ENCODE results near the gene STAP2. TPM values are rescaled to one million over a fixed set of nuclear protein-coding genes. Genes with fewer than 3 reads are reported as not detected.

STAP2 gene
- total RNA-seq, 1 donor from 2014 or later = 35.6 TPM

GRCh38 chr19:4379383-4380253 lies 41.0 kb upstream of the STAP2 start:
- no peak for TF ChIP-seq CTCF (IDR thresholded peaks at IDR 0.05; ENCODE audit: unreplicated experiment)
- Mint-ChIP-seq H3K4me3 (ENCODE audit: low read depth) (no peak overlapping the region), H3K9me3 (ENCODE audit: low read depth) (no peaks in the 10 kb centered on the region), H3K27me3 (no peaks in the 10 kb centered on the region), H3K36me3 (ENCODE audit: insufficient read depth) (peaks cover 2% of the 10 kb centered on the region), H3K27ac (peak overlapping the region; percentile 34), H3K4me1 (ENCODE audit: low read depth) (peaks cover 19% of the 10 kb centered on the region)
- DNase-seq (ENCODE audit: low spot score, unreplicated experiment) = no peak

GRCh38 chr19:4378886-4379285 lies 40.3 kb upstream of the STAP2 start:
- peaks cover 20% of the 10 kb centered on the region for H3K4me1 Mint-ChIP-seq (ENCODE audit: low read depth)
- no peak for TF ChIP-seq CTCF (IDR thresholded peaks at IDR 0.05; ENCODE audit: unreplicated experiment)
- DNase-seq (ENCODE audit: low spot score, unreplicated experiment) = no peak

GRCh38 chr19:4376991-4377781 lies 38.6 kb upstream of the STAP2 start:
- Mint-ChIP-seq H3K27ac (peak overlapping the region; percentile 43), H3K4me1 (ENCODE audit: low read depth) (peaks cover 22% of the 10 kb centered on the region), H3K9me3 (ENCODE audit: low read depth) (no peaks in the 10 kb centered on the region), H3K36me3 (ENCODE audit: insufficient read depth) (peaks cover 2% of the 10 kb centered on the region), H3K4me3 (ENCODE audit: low read depth) (peak overlapping the region; percentile 31), H3K27me3 (no peaks in the 10 kb centered on the region)
- no peak for TF ChIP-seq CTCF (IDR thresholded peaks at IDR 0.05; ENCODE audit: unreplicated experiment)
- no peak for DNase-seq (ENCODE audit: low spot score, unreplicated experiment)

More at GRCh38 chr19:4378886-4379285, 40.3 kb upstream of the STAP2 start:
- no peak overlapping the region for H3K4me3 Mint-ChIP-seq (ENCODE audit: low read depth)
- H3K27me3 Mint-ChIP-seq = no peaks in the 10 kb centered on the region
- no peak overlapping the region for H3K27ac Mint-ChIP-seq
- peaks cover 2% of the 10 kb centered on the region for H3K36me3 Mint-ChIP-seq (ENCODE audit: insufficient read depth)
- no peaks in the 10 kb centered on the region for H3K9me3 Mint-ChIP-seq (ENCODE audit: low read depth)

GRCh38 chr19:4376671-4376990 lies 38.0 kb upstream of the STAP2 start:
- DNase-seq (ENCODE audit: low spot score, unreplicated experiment) = no peak
- Mint-ChIP-seq H3K4me1 (ENCODE audit: low read depth) (peaks cover 22% of the 10 kb centered on the region), H3K9me3 (ENCODE audit: low read depth) (no peaks in the 10 kb centered on the region), H3K27me3 (no peaks in the 10 kb centered on the region), H3K36me3 (ENCODE audit: insufficient read depth) (peaks cover 2% of the 10 kb centered on the region), H3K4me3 (ENCODE audit: low read depth) (peak overlapping the region; percentile 31), H3K27ac (peak overlapping the region; percentile 97)
- no peak for TF ChIP-seq CTCF (IDR thresholded peaks at IDR 0.05; ENCODE audit: unreplicated experiment)

GRCh38 chr19:4376028-4376670 lies 37.5 kb upstream of the STAP2 start:
- H3K9me3 Mint-ChIP-seq (ENCODE audit: low read depth) = no peaks in the 10 kb centered on the region
- peaks cover 22% of the 10 kb centered on the region for H3K4me1 Mint-ChIP-seq (ENCODE audit: low read depth)
- peak overlapping the region; percentile 22 for H3K4me3 Mint-ChIP-seq (ENCODE audit: low read depth)
- H3K27me3 Mint-ChIP-seq = no peaks in the 10 kb centered on the region
- DNase-seq (ENCODE audit: low spot score, unreplicated experiment) = no peak
- peaks cover 2% of the 10 kb centered on the region for H3K36me3 Mint-ChIP-seq (ENCODE audit: insufficient read depth)
- TF ChIP-seq CTCF (IDR thresholded peaks at IDR 0.05; ENCODE audit: unreplicated experiment) = no peak
- peak overlapping the region; percentile 97 for H3K27ac Mint-ChIP-seq
